ENCODE results near the gene DNAH17.
"Not testable (repeated sequence)": the region's sequence is repeated elsewhere in the genome, so short reads cannot be mapped to it uniquely, and the experiment has no call there.

The DNAH17 gene

DNA sequence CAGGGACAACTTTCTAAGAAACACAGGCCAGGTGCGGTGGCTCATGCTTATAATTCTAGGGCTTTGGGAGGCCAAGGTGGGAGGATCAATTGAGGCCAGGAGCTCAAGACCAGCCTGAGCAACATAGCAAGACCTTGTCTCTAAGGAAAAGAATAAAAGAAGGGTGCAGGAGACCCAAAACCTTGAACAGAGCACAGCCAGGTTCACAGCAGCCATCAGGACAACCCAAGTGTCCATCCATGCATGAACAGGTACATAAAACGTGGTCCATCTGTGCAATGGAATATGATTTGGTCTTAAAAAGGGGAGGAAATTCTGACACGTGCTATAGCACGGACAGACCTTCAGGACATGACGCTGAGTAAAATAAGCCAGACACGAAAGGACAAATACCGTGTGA is 107.8 kb downstream of the DNAH17 start:
- Histone ChIP-seq H3K4me1 (ENCODE audit: insufficient read depth, poor library complexity, severe bottlenecking) (no peaks in the 10 kb centered on the region), H3K4me3 (ENCODE audit: severe bottlenecking) (no peak overlapping the region), H3K27ac (ENCODE audit: poor library complexity, severe bottlenecking) (no peak overlapping the region), H3K36me3 (ENCODE audit: low read depth) (no peaks in the 10 kb centered on the region), H3K9me3 (ENCODE audit: severe bottlenecking) (no peaks in the 10 kb centered on the region), H3K27me3 (ENCODE audit: insufficient read depth, poor library complexity, severe bottlenecking) (no peaks in the 10 kb centered on the region)
- ATAC-seq (ENCODE audit: low read depth) = no peak
- no peak for DNase-seq (ENCODE audit: low spot score)
- TF ChIP-seq, protein P1, sequence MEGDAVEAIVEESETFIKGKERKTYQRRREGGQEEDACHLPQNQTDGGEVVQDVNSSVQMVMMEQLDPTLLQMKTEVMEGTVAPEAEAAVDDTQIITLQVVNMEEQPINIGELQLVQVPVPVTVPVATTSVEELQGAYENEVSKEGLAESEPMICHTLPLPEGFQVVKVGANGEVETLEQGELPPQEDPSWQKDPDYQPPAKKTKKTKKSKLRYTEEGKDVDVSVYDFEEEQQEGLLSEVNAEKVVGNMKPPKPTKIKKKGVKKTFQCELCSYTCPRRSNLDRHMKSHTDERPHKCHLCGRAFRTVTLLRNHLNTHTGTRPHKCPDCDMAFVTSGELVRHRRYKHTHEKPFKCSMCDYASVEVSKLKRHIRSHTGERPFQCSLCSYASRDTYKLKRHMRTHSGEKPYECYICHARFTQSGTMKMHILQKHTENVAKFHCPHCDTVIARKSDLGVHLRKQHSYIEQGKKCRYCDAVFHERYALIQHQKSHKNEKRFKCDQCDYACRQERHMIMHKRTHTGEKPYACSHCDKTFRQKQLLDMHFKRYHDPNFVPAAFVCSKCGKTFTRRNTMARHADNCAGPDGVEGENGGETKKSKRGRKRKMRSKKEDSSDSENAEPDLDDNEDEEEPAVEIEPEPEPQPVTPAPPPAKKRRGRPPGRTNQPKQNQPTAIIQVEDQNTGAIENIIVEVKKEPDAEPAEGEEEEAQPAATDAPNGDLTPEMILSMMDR (IDR thresholded peaks at IDR 0.05; ENCODE audit: poor library complexity, severe bottlenecking) = no peak

DNA sequence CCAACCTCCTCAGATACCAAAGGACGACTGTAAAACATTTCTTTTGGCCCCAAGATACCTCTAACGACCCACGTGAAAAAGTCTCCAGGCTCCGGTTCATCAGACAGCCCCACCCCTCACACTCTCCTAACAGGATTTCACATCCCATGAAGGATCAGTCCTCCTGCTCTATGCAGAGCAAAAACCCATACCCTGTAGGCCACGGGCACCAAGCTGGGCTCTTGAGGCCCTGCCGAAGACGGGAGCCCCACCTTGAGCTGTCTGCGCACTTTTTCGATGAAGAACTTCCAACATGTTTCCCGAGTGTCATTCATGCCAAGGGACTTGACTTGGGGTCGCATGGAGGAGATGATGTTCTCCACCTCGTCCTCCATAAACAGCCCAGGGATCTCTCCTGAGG is 108.8 kb downstream of the DNAH17 start:
- TF ChIP-seq, protein P1 (IDR thresholded peaks at IDR 0.05; ENCODE audit: poor library complexity, severe bottlenecking) = no peak
- Histone ChIP-seq H3K36me3 (ENCODE audit: low read depth) (no peaks in the 10 kb centered on the region), H3K4me3 (ENCODE audit: severe bottlenecking) (no peak overlapping the region), H3K27me3 (ENCODE audit: insufficient read depth, poor library complexity, severe bottlenecking) (no peaks in the 10 kb centered on the region), H3K4me1 (ENCODE audit: insufficient read depth, poor library complexity, severe bottlenecking) (no peaks in the 10 kb centered on the region), H3K9me3 (ENCODE audit: severe bottlenecking) (no peaks in the 10 kb centered on the region), H3K27ac (ENCODE audit: poor library complexity, severe bottlenecking) (no peak overlapping the region)
- no peak for DNase-seq (ENCODE audit: low spot score)
- ATAC-seq (ENCODE audit: low read depth) = no peak

DNA sequence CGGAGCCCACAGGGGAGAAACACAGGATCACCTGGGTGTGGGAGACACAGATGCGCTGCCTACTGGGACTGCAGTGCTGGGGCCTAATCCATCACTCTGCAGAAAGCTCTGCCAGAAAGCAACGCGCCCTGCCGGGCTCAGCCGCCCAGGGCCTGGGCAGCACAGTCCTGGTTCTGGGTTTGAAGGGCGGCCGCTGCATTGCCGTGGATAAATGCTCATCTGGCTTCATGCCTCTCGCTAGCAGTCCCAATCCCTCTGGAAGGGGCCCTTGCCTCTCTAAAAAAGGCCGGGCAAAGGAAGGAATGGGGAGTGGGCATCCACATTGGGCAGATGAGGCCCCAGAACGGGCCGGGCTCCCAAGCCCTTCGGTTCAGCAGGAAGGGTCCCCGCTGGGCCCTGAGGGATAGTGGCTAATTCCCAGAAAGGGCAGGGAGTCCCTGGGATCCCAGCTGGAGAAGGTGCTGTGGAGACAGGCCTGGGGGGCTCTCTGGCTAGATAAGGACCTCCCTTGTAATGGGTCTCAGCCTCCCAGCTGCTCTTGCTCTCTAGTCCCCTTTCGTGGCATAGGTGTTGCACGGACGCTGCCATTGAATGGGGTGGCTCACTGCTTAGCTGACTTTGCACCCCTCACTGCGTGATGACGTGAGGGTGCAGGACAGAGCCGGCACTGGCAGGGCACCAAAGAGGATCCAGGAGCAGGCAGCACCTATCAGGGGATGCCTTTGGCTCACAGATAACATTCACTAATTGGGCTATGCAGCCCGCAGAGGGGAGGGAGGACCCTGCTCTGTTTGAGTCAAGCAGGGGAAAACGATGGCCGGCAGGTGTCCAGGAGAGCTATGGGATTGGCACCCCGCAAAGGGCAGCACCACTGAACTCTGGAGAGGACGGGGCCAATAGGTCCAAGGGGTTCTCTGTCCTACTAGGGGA is 110.1 kb downstream of the DNAH17 start:
- no peak overlapping the region for H3K27ac ChIP-seq (ENCODE audit: poor library complexity, severe bottlenecking)
- TF ChIP-seq, protein P1 (IDR thresholded peaks at IDR 0.05; ENCODE audit: poor library complexity, severe bottlenecking) = no peak
- no peak overlapping the region for H3K4me3 ChIP-seq (ENCODE audit: severe bottlenecking)
- no peaks in the 10 kb centered on the region for H3K9me3 ChIP-seq (ENCODE audit: severe bottlenecking)
- H3K36me3 ChIP-seq (ENCODE audit: low read depth) = no peaks in the 10 kb centered on the region
- no peak for DNase-seq (ENCODE audit: low spot score)
- no peak for ATAC-seq (ENCODE audit: low read depth)
- H3K4me1 ChIP-seq (ENCODE audit: insufficient read depth, poor library complexity, severe bottlenecking) = no peaks in the 10 kb centered on the region
- no peaks in the 10 kb centered on the region for H3K27me3 ChIP-seq (ENCODE audit: insufficient read depth, poor library complexity, severe bottlenecking)

DNA sequence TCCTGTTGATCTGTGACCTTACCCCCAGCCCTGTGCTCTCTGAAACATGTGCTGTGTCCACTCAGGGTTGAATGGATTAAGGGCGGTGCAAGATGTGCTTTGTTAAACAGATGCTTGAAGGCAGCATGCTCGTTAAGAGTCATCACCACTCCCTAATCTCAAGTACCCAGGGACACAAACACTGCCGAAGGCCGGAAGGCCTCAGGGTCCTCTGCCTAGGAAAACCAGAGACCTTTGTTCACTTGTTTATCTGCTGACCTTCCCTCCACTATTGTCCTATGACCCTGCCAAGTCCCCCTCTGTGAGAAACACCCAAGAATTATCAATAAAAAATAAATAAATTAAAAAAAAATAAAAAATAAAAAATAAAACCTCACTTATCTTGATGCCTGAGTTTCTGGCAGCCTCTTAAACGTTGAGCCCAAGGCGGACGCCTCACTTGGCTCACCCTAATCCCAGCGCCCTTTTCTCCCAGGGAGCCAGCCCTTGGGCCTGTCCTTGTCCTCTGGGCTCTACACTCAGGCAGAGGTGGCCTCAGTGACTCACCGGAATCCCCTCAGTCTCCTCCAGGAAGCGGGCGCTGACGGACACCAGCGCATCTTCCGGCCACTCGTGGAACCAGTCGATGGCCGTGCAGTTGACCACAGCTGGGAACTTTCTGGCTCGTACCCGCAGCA is 110.9 kb downstream of the DNAH17 start:
- H3K27ac ChIP-seq (ENCODE audit: poor library complexity, severe bottlenecking); H3K36me3 ChIP-seq (ENCODE audit: low read depth); H3K4me1 ChIP-seq (ENCODE audit: insufficient read depth, poor library complexity, severe bottlenecking); ATAC-seq (ENCODE audit: low read depth); H3K4me3 ChIP-seq (ENCODE audit: severe bottlenecking); H3K9me3 ChIP-seq (ENCODE audit: severe bottlenecking); DNase-seq (ENCODE audit: low spot score); H3K27me3 ChIP-seq (ENCODE audit: insufficient read depth, poor library complexity, severe bottlenecking): not testable (repeated sequence)

DNA sequence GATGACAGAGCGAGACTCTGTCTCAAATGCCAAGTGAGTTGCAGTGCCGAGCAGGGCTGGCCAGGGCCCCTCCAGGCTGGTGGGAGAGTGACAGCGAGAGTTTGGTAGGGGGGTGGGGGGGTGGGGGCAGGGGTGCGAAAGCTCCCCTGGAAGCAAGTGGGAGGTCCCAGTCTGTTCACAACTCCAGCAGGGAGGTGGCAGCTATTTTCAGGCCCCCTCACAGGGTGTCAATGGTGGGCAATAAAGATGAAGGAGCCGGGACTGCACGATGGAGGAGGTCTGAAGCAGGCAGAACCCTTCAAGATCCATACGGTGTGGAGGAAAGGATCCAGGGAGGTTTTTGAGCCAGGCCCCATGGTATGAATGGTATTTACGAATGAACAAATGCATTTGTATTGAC is 115.0 kb downstream of the DNAH17 start:
- TF ChIP-seq, protein P1 (IDR thresholded peaks at IDR 0.05; ENCODE audit: poor library complexity, severe bottlenecking) = no peak
- Histone ChIP-seq H3K4me3 (ENCODE audit: severe bottlenecking) (no peak overlapping the region), H3K9me3 (ENCODE audit: severe bottlenecking) (no peaks in the 10 kb centered on the region), H3K4me1 (ENCODE audit: insufficient read depth, poor library complexity, severe bottlenecking) (no peaks in the 10 kb centered on the region), H3K36me3 (ENCODE audit: low read depth) (no peaks in the 10 kb centered on the region), H3K27ac (ENCODE audit: poor library complexity, severe bottlenecking) (no peak overlapping the region), H3K27me3 (ENCODE audit: insufficient read depth, poor library complexity, severe bottlenecking) (no peaks in the 10 kb centered on the region)
- ATAC-seq (ENCODE audit: low read depth) = no peak
- no peak for DNase-seq (ENCODE audit: low spot score)

Data from RWPE2 (cell line).